Measurements from ENCODE around the gene SH2D4B. TPM values are rescaled to one million over a fixed set of nuclear protein-coding genes. Genes with fewer than 3 reads are reported as not detected.

SH2D4B gene
- total RNA-seq, 4 donors from 2014 or later, result not detected

GRCh38 chr10:80647173-80647833, 109.6 kb downstream of the SH2D4B start:
- Histone ChIP-seq H3K27me3 (no peaks in the 10 kb centered on the region), H3K9me3 (no peaks in the 10 kb centered on the region), H3K4me3 (no peak overlapping the region), H3K4me1 (no peaks in the 10 kb centered on the region), H3K36me3 (no peaks in the 10 kb centered on the region), H3K27ac (no peak overlapping the region)
- 68 to 73% methylated on average over 7 of the region's 7 CpGs for WGBS, 2 donors
- no peak for DNase-seq (ENCODE audit: low spot score in 2 of 2)
- no peak for TF ChIP-seq POLR2A (IDR thresholded peaks at IDR 0.05)
- TF ChIP-seq CTCF (IDR thresholded peaks at IDR 0.05), result no peak
- TF ChIP-seq EP300 (IDR thresholded peaks at IDR 0.05), result no peak

GRCh38 chr10:80648106-80648505, 110.4 kb downstream of the SH2D4B start:
- H3K36me3 ChIP-seq, result no peaks in the 10 kb centered on the region
- no peak overlapping the region for H3K27ac ChIP-seq
- no peaks in the 10 kb centered on the region for H3K27me3 ChIP-seq
- H3K4me3 ChIP-seq, result no peak overlapping the region
- WGBS, 2 donors, result 58 to 77% methylated on average over 5 of the region's 5 CpGs
- TF ChIP-seq CTCF (IDR thresholded peaks at IDR 0.05) (no peak), EP300 (IDR thresholded peaks at IDR 0.05) (no peak), POLR2A (IDR thresholded peaks at IDR 0.05) (no peak)
- no peaks in the 10 kb centered on the region for H3K4me1 ChIP-seq
- no peak for DNase-seq (ENCODE audit: low spot score in 2 of 2)
- no peaks in the 10 kb centered on the region for H3K9me3 ChIP-seq

GRCh38 chr10:80649183-80649582, 111.5 kb downstream of the SH2D4B start:
- no peak for TF ChIP-seq CTCF (IDR thresholded peaks at IDR 0.05)
- no peak for TF ChIP-seq EP300 (IDR thresholded peaks at IDR 0.05)
- no peak for TF ChIP-seq POLR2A (IDR thresholded peaks at IDR 0.05)
- WGBS, 2 donors, result 79 to 91% methylated on average over 6 of the region's 6 CpGs
- Histone ChIP-seq H3K4me3 (no peak overlapping the region), H3K9me3 (peaks cover 0 to 10% (median 4%) of the 10 kb centered on the region in 4 donors), H3K27me3 (no peaks in the 10 kb centered on the region), H3K36me3 (no peaks in the 10 kb centered on the region), H3K4me1 (no peaks in the 10 kb centered on the region), H3K27ac (no peak overlapping the region)
- no peak for DNase-seq (ENCODE audit: low spot score in 2 of 2)

GRCh38 chr10:80655898-80656297, 118.2 kb downstream of the SH2D4B start:
- Histone ChIP-seq H3K4me3 (no peak overlapping the region), H3K27ac (no peak overlapping the region)

More at GRCh38 chr10:80655898-80656297, 118.2 kb downstream of the SH2D4B start:
- WGBS, 2 donors, result 93 to 100% methylated on average over 1 of the region's 1 CpG
- TF ChIP-seq EP300 (IDR thresholded peaks at IDR 0.05) (no peak), CTCF (IDR thresholded peaks at IDR 0.05) (no peak), POLR2A (IDR thresholded peaks at IDR 0.05) (no peak)
- H3K27me3 ChIP-seq, result no peaks in the 10 kb centered on the region
- peaks cover 0 to 38% (median 5%) of the 10 kb centered on the region in 4 donors for H3K9me3 ChIP-seq
- no peak for DNase-seq (ENCODE audit: low spot score in 2 of 2)
- no peaks in the 10 kb centered on the region for H3K4me1 ChIP-seq
- H3K36me3 ChIP-seq, result no peaks in the 10 kb centered on the region

Data from tibial nerve (tissue), 4 donors.